Endodermal cell (in vitro differentiated cells): ENCODE data around the gene RERE. TPM values are rescaled to one million over a fixed set of nuclear protein-coding genes. Genes with fewer than 3 reads are reported as not detected.

ENCODE experiments used
- DNase-seq: peaks from one replicate; pipeline ENCODE4 v3.0.0-alpha.2; 2017
- H3K27ac ChIP-seq: 2 replicates; pipeline ENCODE4 v1.5.1; 2013; ENCODE audit warnings: mild to moderate bottlenecking, low read depth, low read length, moderate library complexity
- H3K27me3 ChIP-seq: 2 replicates; pipeline ENCODE4 v1.6.1; 2013; ENCODE audit warnings: mild to moderate bottlenecking, low read length, moderate library complexity; ENCODE audit not compliant: insufficient read depth, control insufficient read depth, poor library complexity, severe bottlenecking
- H3K36me3 ChIP-seq: 2 replicates; pipeline ENCODE4 v1.7.0; 2013; ENCODE audit warnings: mild to moderate bottlenecking, low read length, moderate library complexity; ENCODE audit not compliant: control insufficient read depth, insufficient read depth
- H3K4me1 ChIP-seq: one replicate; pipeline ENCODE4 v1.7.0; 2013; ENCODE audit warnings: low read length; ENCODE audit not compliant: control insufficient read depth, insufficient read depth
- H3K4me3 ChIP-seq: 2 replicates; pipeline ENCODE4 v1.5.1; 2013; ENCODE audit warnings: mild to moderate bottlenecking, low read length, moderate library complexity
- H3K9ac ChIP-seq: 2 replicates; pipeline ENCODE4 v1.6.1; 2013; ENCODE audit warnings: mild to moderate bottlenecking, low read length, moderate library complexity; ENCODE audit not compliant: poor library complexity, severe bottlenecking; ENCODE audit errors: extremely low read depth
- H3K9me3 ChIP-seq: 2 replicates; pipeline ENCODE4 v1.6.1; 2013; ENCODE audit warnings: mild to moderate bottlenecking, low read length, moderate library complexity; ENCODE audit not compliant: control insufficient read depth
- H3K27ac Mint-ChIP-seq: 2 replicates; pipeline ENCODE4 v1.8.0; 2020; ENCODE audit warnings: mixed read lengths
- H3K27me3 Mint-ChIP-seq: 2 replicates; pipeline ENCODE4 v1.8.0; 2021; ENCODE audit warnings: mild to moderate bottlenecking, mixed read lengths; ENCODE audit not compliant: insufficient read depth
- H3K36me3 Mint-ChIP-seq: 2 replicates; pipeline ENCODE4 v1.8.0; 2020; ENCODE audit warnings: low read depth, mixed read lengths
- H3K4me1 Mint-ChIP-seq: 2 replicates; pipeline ENCODE4 v1.8.0; 2020; ENCODE audit warnings: mixed read lengths
- H3K4me3 Mint-ChIP-seq: 2 replicates; pipeline ENCODE4 v1.8.0; 2020; ENCODE audit warnings: mild to moderate bottlenecking, moderate library complexity, mixed read lengths
- H3K9me3 Mint-ChIP-seq: 2 replicates; pipeline ENCODE4 v1.8.0; 2020; ENCODE audit warnings: mild to moderate bottlenecking, mixed read lengths
- WGBS, 2 experiments: methylation state at CpG; one replicate each; pipeline versions ENCODE4 v1.1.5 to v1.1.7; 2013; ENCODE audit warnings: missing lambda C conversion rate in 2 of 2, mixed read lengths in 1 of 2; ENCODE audit not compliant: insufficient coverage in 1 of 2, insufficient read length in 1 of 2; 5-methylcytosine and 5-hydroxymethylcytosine counted together
- total RNA-seq, 2 donors: library from RNA; stranded (reverse); fragmentation: NEBNext Ultra II Directional in 1 of 2; extraction: Animal tissue kit (Norgen Biotek cat#: 25700) in 1 of 2; gene quantifications; 2 replicates in 1 of 2; 3 replicates in 1 of 2; pipeline ENCODE4 v1.2.1, GENCODE V29; 2021
- TF ChIP-seq, protein P1 (sequence below): fragments of 200-600 bp; sonication (generic); conservative IDR thresholded peaks from 2 replicates; pipeline ENCODE4 v1.5.0; 2021; ENCODE audit warnings: antibody characterized with exemption, mild to moderate bottlenecking

Gene RERE
- total RNA-seq, 2 donors from 2014 or later: 159 to 179 TPM

- peaks cover 30% of the 10 kb centered on the region for H3K4me1 Mint-ChIP-seq
Observed at GRCh38 chr1:8386247-8386646, 431.2 kb downstream of the RERE start.

DNA sequence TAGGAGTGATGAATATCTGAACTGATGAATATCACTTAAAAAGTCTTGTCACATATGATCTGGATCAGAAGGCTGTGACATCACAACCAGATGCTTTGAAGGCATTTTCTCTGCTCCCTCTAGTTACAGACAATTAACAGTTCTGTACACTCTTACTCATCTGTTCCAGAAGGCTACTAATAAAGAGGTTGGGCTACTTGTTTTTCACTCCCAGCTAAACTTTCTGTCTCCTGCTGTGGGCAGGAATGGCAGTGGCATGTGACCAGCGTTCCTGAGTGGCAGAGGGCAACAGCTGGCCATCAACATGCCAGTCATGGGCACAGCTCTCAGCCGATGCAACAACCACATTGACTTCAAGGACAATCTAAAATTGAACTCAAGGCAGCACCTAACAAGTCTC is 432.9 kb downstream of the RERE start:
- no peaks in the 10 kb centered on the region for H3K27me3 Mint-ChIP-seq
- Histone ChIP-seq H3K27me3 (no peaks in the 10 kb centered on the region), H3K9ac (no peak overlapping the region), H3K4me1 (peaks cover 4% of the 10 kb centered on the region), H3K4me3 (no peak overlapping the region), H3K27ac (no peak overlapping the region), H3K36me3 (peaks cover 37% of the 10 kb centered on the region), H3K9me3 (no peaks in the 10 kb centered on the region)
- TF ChIP-seq, protein P1, sequence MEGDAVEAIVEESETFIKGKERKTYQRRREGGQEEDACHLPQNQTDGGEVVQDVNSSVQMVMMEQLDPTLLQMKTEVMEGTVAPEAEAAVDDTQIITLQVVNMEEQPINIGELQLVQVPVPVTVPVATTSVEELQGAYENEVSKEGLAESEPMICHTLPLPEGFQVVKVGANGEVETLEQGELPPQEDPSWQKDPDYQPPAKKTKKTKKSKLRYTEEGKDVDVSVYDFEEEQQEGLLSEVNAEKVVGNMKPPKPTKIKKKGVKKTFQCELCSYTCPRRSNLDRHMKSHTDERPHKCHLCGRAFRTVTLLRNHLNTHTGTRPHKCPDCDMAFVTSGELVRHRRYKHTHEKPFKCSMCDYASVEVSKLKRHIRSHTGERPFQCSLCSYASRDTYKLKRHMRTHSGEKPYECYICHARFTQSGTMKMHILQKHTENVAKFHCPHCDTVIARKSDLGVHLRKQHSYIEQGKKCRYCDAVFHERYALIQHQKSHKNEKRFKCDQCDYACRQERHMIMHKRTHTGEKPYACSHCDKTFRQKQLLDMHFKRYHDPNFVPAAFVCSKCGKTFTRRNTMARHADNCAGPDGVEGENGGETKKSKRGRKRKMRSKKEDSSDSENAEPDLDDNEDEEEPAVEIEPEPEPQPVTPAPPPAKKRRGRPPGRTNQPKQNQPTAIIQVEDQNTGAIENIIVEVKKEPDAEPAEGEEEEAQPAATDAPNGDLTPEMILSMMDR: no peak
- 71 to 91% methylated on average over 1 to 2 of the region's 2 CpGs for WGBS, 2 experiments
- peak overlapping the region; percentile 57 for H3K27ac Mint-ChIP-seq
- DNase-seq: peak; percentile 33
- no peak overlapping the region for H3K4me3 Mint-ChIP-seq
- H3K36me3 Mint-ChIP-seq: peaks cover 37% of the 10 kb centered on the region
- H3K9me3 Mint-ChIP-seq: no peaks in the 10 kb centered on the region
- peaks cover 31% of the 10 kb centered on the region for H3K4me1 Mint-ChIP-seq

More at GRCh38 chr1:8386247-8386646, 431.2 kb downstream of the RERE start:
- Histone ChIP-seq H3K4me3 (no peak overlapping the region), H3K9me3 (no peaks in the 10 kb centered on the region), H3K9ac (no peak overlapping the region), H3K4me1 (peaks cover 4% of the 10 kb centered on the region), H3K27me3 (no peaks in the 10 kb centered on the region), H3K27ac (no peak overlapping the region), H3K36me3 (peaks cover 32% of the 10 kb centered on the region)
- H3K4me3 Mint-ChIP-seq: no peak overlapping the region
- peak overlapping the region; percentile 62 for H3K27ac Mint-ChIP-seq
- peaks cover 32% of the 10 kb centered on the region for H3K36me3 Mint-ChIP-seq
- H3K27me3 Mint-ChIP-seq: no peaks in the 10 kb centered on the region
- TF ChIP-seq, protein P1: no peak
- DNase-seq: peak; percentile 10
- H3K9me3 Mint-ChIP-seq: no peaks in the 10 kb centered on the region

DNA sequence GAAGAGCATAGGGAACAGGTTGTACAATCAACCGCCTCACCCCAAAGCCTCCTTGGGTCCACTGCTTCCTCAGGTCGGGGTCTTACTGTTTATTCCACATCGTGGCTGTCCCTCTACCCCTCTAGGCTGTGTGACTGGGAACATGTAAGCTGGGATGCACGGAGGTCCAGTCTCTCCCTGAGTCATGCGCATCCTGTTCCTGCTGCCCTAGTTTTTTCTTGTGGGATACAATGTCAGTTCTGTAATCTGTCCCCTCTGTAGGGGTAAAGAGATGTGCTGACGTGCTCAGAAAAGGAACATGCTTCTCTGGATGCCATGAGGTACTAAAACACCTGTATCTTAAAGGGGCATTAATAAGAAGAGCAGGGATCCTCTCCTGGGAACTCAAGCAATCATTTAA is 433.4 kb downstream of the RERE start:
- no peak overlapping the region for H3K27ac Mint-ChIP-seq
- WGBS, 2 experiments: 93 to 95% methylated on average over 5 to 6 of the region's 6 CpGs

More for the DNA sequence above, 433.4 kb downstream of the RERE start:
- Histone ChIP-seq H3K4me3 (no peak overlapping the region), H3K36me3 (peaks cover 32% of the 10 kb centered on the region), H3K9ac (no peak overlapping the region), H3K4me1 (peaks cover 4% of the 10 kb centered on the region), H3K27ac (no peak overlapping the region), H3K9me3 (no peaks in the 10 kb centered on the region), H3K27me3 (no peaks in the 10 kb centered on the region)
- H3K36me3 Mint-ChIP-seq: peaks cover 32% of the 10 kb centered on the region
- peaks cover 31% of the 10 kb centered on the region for H3K4me1 Mint-ChIP-seq
- no peak overlapping the region for H3K4me3 Mint-ChIP-seq
- peak; percentile 25 for DNase-seq
- H3K27me3 Mint-ChIP-seq: no peaks in the 10 kb centered on the region
- TF ChIP-seq, protein P1: no peak
- H3K9me3 Mint-ChIP-seq: no peaks in the 10 kb centered on the region
